ENCODE data around the gene SKA2. TPM values are rescaled to one million over a fixed set of nuclear protein-coding genes. Genes with fewer than 3 reads are reported as not detected.
A peak's percentile ranks its signal among the peaks of the same experiment; 100 is the strongest.

Gene SKA2
- total RNA-seq, 1 donor from 2014 or later: 20.9 TPM

GRCh38 chr17:59175076-59175475 lies 20.1 kb upstream of the SKA2 start:
- no peak overlapping the region for H3K4me3 ChIP-seq
- no peak for DNase-seq
- TF ChIP-seq CTCF (IDR thresholded peaks at IDR 0.05): no peak
- H3K27ac ChIP-seq: no peak overlapping the region
- ATAC-seq: no peak
- H3K27me3 ChIP-seq (ENCODE audit: low read depth): no peaks in the 10 kb centered on the region
- no peaks in the 10 kb centered on the region for H3K4me1 ChIP-seq
- H3K36me3 ChIP-seq: no peaks in the 10 kb centered on the region
- H3K9me3 ChIP-seq: no peaks in the 10 kb centered on the region
- intact Hi-C loops (cut with DNase I): no loop called here

GRCh38 chr17:59174671-59175070 lies 19.7 kb upstream of the SKA2 start:
- H3K27ac ChIP-seq: no peak overlapping the region
- no peaks in the 10 kb centered on the region for H3K4me1 ChIP-seq
- intact Hi-C loops (cut with DNase I): no loop called here
- no peaks in the 10 kb centered on the region for H3K9me3 ChIP-seq
- ATAC-seq (no peak), DNase-seq (no peak)
- H3K4me3 ChIP-seq: no peak overlapping the region
- no peaks in the 10 kb centered on the region for H3K27me3 ChIP-seq (ENCODE audit: low read depth)
- H3K36me3 ChIP-seq: no peaks in the 10 kb centered on the region
- no peak for TF ChIP-seq CTCF (IDR thresholded peaks at IDR 0.05)

- intact Hi-C loops (cut with DNase I): no loop called here
- ATAC-seq: peak in 1 of 2 donors; percentile 30
- Histone ChIP-seq H3K27ac (no peak overlapping the region), H3K4me1 (no peaks in the 10 kb centered on the region), H3K9me3 (no peaks in the 10 kb centered on the region), H3K4me3 (no peak overlapping the region), H3K36me3 (no peaks in the 10 kb centered on the region), H3K27me3 (ENCODE audit: low read depth) (no peaks in the 10 kb centered on the region)
- no peak for TF ChIP-seq CTCF (IDR thresholded peaks at IDR 0.05)
- no peak for DNase-seq
Observed at GRCh38 chr17:59172436-59173004, 17.5 kb upstream of the SKA2 start.

GRCh38 chr17:59167571-59168001 lies 12.6 kb upstream of the SKA2 start:
- no peak for TF ChIP-seq CTCF (IDR thresholded peaks at IDR 0.05)
- DNase-seq: no peak
- no peaks in the 10 kb centered on the region for H3K27me3 ChIP-seq (ENCODE audit: low read depth)
- no peak overlapping the region for H3K4me3 ChIP-seq
- no peaks in the 10 kb centered on the region for H3K36me3 ChIP-seq
- no peak for ATAC-seq
- no peaks in the 10 kb centered on the region for H3K9me3 ChIP-seq
- H3K4me1 ChIP-seq: no peaks in the 10 kb centered on the region
- H3K27ac ChIP-seq: no peak overlapping the region
- intact Hi-C loops (cut with DNase I): no loop called here

- TF ChIP-seq CTCF (IDR thresholded peaks at IDR 0.05): peak; percentile 49
- Histone ChIP-seq H3K36me3 (no peaks in the 10 kb centered on the region), H3K4me1 (no peaks in the 10 kb centered on the region), H3K4me3 (no peak overlapping the region), H3K27ac (no peak overlapping the region), H3K27me3 (ENCODE audit: low read depth) (no peaks in the 10 kb centered on the region), H3K9me3 (no peaks in the 10 kb centered on the region)
- no peak for DNase-seq
- no peak for ATAC-seq
- intact Hi-C loops (cut with DNase I): no loop called here
Observed at GRCh38 chr17:59165933-59166342, 11.0 kb upstream of the SKA2 start.
